ENCODE measurements around the gene NPIPB12.
"Not testable (repeated sequence)": the region's sequence is repeated elsewhere in the genome, so short reads cannot be mapped to it uniquely, and the experiment has no call there.

Gene NPIPB12

GRCh38 chr16:29506308-29506707, at the start of gene NPIPB12:
Gene NPIPB12, minus strand, starts transcription at chr16:29506408.
- not testable (repeated sequence) for H3K27me3 Mint-ChIP-seq (ENCODE audit: low read depth, poor library complexity); DNase-seq; H3K4me1 Mint-ChIP-seq; H3K4me3 Mint-ChIP-seq; H3K36me3 Mint-ChIP-seq (ENCODE audit: low read depth); H3K9me3 Mint-ChIP-seq; H3K27ac Mint-ChIP-seq

DNA sequence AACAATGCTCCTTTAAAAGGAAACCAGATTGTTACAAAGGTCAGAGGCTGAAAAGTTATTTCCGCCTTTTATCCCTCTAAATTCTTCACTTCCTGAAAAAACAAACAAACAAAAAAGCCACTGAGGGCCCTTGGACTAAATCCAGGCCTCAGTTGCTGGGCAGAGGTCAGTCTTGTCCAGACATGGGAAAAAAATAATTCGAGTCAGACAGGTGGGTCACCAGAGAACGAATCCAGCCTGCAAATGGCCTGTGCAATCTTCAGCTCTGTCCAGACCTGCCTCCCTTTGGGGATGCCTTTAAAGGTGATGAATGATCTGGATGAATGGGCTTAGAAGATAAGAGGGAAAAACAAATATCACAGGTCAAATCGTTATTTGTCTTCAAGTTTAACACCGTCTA, 15.3 kb upstream of the NPIPB12 start:
- H3K27ac Mint-ChIP-seq, H3K9me3 Mint-ChIP-seq: not testable (repeated sequence)

GRCh38 chr16:29482276-29482675, 23.9 kb downstream of the NPIPB12 start:
- not testable (repeated sequence) for DNase-seq

More for the DNA sequence above, 15.3 kb upstream of the NPIPB12 start:
- not testable (repeated sequence) for DNase-seq; H3K36me3 Mint-ChIP-seq (ENCODE audit: low read depth); H3K4me3 Mint-ChIP-seq; H3K4me1 Mint-ChIP-seq; H3K27me3 Mint-ChIP-seq (ENCODE audit: low read depth, poor library complexity)

GRCh38 chr16:29472065-29472464, 34.1 kb downstream of the NPIPB12 start:
- H3K27me3 Mint-ChIP-seq (ENCODE audit: low read depth, poor library complexity); H3K9me3 Mint-ChIP-seq; H3K4me3 Mint-ChIP-seq; DNase-seq; H3K36me3 Mint-ChIP-seq (ENCODE audit: low read depth); H3K27ac Mint-ChIP-seq; H3K4me1 Mint-ChIP-seq: not testable (repeated sequence)

More at GRCh38 chr16:29482276-29482675, 23.9 kb downstream of the NPIPB12 start:
- H3K27ac Mint-ChIP-seq; H3K4me1 Mint-ChIP-seq; H3K4me3 Mint-ChIP-seq; H3K9me3 Mint-ChIP-seq; H3K27me3 Mint-ChIP-seq (ENCODE audit: low read depth, poor library complexity); H3K36me3 Mint-ChIP-seq (ENCODE audit: low read depth): not testable (repeated sequence)

- H3K27ac Mint-ChIP-seq; H3K36me3 Mint-ChIP-seq (ENCODE audit: low read depth); H3K27me3 Mint-ChIP-seq (ENCODE audit: low read depth, poor library complexity); H3K4me1 Mint-ChIP-seq; H3K4me3 Mint-ChIP-seq; H3K9me3 Mint-ChIP-seq: not testable (repeated sequence)
- DNase-seq: peak; percentile 7
These were observed 36.5 kb downstream of the NPIPB12 start for GRCh38 chr16:29469660-29470059.

GRCh38 chr16:29467654-29468366, 38.4 kb downstream of the NPIPB12 start:
- not testable (repeated sequence) for H3K27ac Mint-ChIP-seq; H3K9me3 Mint-ChIP-seq; H3K4me1 Mint-ChIP-seq; DNase-seq; H3K36me3 Mint-ChIP-seq (ENCODE audit: low read depth); H3K27me3 Mint-ChIP-seq (ENCODE audit: low read depth, poor library complexity); H3K4me3 Mint-ChIP-seq

DNA sequence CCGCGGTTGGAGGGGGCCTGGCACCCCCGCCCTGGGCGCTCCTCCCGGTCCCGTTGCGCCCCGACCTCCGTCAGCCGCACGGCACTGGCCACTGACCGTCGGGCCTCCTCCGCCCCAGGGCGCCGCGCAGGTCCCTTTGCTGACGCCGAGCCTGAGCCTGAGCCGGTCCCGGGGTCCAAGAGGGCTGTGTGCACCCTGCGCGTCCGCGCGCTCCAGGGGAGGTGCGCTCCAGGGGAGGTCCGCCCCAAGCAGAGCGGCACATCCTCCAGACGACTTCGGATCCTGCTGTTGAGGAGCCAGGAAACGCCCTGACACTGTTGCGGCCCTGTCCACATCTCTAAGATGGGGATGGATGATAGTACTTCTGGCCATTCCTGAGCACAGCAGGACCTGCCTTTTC, 39.3 kb downstream of the NPIPB12 start:
- not testable (repeated sequence) for H3K27ac Mint-ChIP-seq; H3K27me3 Mint-ChIP-seq (ENCODE audit: low read depth, poor library complexity); DNase-seq; H3K9me3 Mint-ChIP-seq; H3K4me1 Mint-ChIP-seq; H3K36me3 Mint-ChIP-seq (ENCODE audit: low read depth); H3K4me3 Mint-ChIP-seq

- H3K4me3 Mint-ChIP-seq: not testable (repeated sequence)
These were observed 40.0 kb downstream of the NPIPB12 start for GRCh38 chr16:29465985-29466824.

DNA sequence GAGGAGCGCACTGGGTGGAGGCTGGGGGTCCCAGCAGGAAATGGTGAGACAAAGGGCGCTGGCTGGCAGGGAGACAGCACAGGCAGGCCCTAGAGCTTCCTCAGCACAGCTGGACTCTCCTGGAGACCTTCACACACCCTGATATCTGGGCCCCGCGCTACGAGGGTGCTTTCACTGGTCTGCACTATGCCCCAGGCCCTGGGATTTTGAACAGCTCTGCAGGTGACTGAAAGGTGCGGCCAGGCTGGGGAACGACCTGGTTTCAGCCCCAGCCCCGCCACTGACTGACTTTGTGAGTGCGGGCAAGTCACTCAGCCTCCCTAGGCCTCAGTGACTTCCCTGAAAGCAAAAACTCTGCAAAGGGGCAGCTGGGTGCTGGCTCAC, 45.6 kb downstream of the NPIPB12 start:
- not testable (repeated sequence) for H3K27me3 Mint-ChIP-seq (ENCODE audit: low read depth, poor library complexity); H3K36me3 Mint-ChIP-seq (ENCODE audit: low read depth); H3K4me3 Mint-ChIP-seq; H3K9me3 Mint-ChIP-seq; H3K4me1 Mint-ChIP-seq; DNase-seq; H3K27ac Mint-ChIP-seq

More at GRCh38 chr16:29465985-29466824, 40.0 kb downstream of the NPIPB12 start:
- not testable (repeated sequence) for H3K27ac Mint-ChIP-seq; H3K36me3 Mint-ChIP-seq (ENCODE audit: low read depth); H3K9me3 Mint-ChIP-seq; DNase-seq; H3K27me3 Mint-ChIP-seq (ENCODE audit: low read depth, poor library complexity); H3K4me1 Mint-ChIP-seq

GRCh38 chr16:29459706-29460646, 46.2 kb downstream of the NPIPB12 start, which contains the start of gene SULT1A4:
Gene SULT1A4, plus strand, starts transcription at chr16:29459913. Its CDS starts 1,473 bp downstream, at chr16:29461386.
- DNase-seq; H3K4me1 Mint-ChIP-seq; H3K27me3 Mint-ChIP-seq (ENCODE audit: low read depth, poor library complexity); H3K4me3 Mint-ChIP-seq; H3K9me3 Mint-ChIP-seq; H3K27ac Mint-ChIP-seq; H3K36me3 Mint-ChIP-seq (ENCODE audit: low read depth): not testable (repeated sequence)

GRCh38 chr16:29457660-29458059, 48.5 kb downstream of the NPIPB12 start:
- H3K27me3 Mint-ChIP-seq (ENCODE audit: low read depth, poor library complexity); H3K27ac Mint-ChIP-seq; DNase-seq; H3K4me3 Mint-ChIP-seq; H3K9me3 Mint-ChIP-seq; H3K36me3 Mint-ChIP-seq (ENCODE audit: low read depth); H3K4me1 Mint-ChIP-seq: not testable (repeated sequence)

DNA sequence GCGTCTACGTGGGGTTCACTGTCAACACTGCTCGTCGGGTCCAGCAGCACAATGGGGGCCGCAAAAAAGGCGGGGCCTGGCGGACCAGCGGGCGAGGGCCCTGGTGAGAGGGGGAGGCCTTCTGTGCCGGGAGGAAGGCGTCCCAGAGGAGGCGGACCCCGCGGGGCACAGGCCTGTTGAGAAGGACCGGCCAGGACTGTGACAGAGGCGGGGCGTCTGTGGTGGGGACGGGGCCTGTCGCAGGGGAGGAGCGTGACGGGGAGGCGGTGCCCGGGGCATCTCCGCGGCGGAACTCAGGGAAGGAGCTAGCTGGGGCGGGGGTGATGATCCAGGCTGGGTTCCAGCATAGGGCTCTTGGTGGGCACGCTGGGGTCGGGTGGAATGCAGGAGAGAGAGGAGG, 51.4 kb downstream of the NPIPB12 start:
- H3K9me3 Mint-ChIP-seq; H3K4me3 Mint-ChIP-seq; H3K36me3 Mint-ChIP-seq (ENCODE audit: low read depth); H3K4me1 Mint-ChIP-seq; H3K27ac Mint-ChIP-seq; H3K27me3 Mint-ChIP-seq (ENCODE audit: low read depth, poor library complexity); DNase-seq: not testable (repeated sequence)

GRCh38 chr16:29454269-29454668, 51.9 kb downstream of the NPIPB12 start, which contains the start of the genes BOLA2 and SLX1B:
Gene BOLA2, minus strand, starts transcription at chr16:29454351. Its CDS starts 98 bp downstream, at chr16:29454253.
Gene SLX1B, plus strand, starts transcription at chr16:29454533.
- not testable (repeated sequence) for H3K4me1 Mint-ChIP-seq; H3K4me3 Mint-ChIP-seq; H3K27ac Mint-ChIP-seq; H3K27me3 Mint-ChIP-seq (ENCODE audit: low read depth, poor library complexity); H3K36me3 Mint-ChIP-seq (ENCODE audit: low read depth); DNase-seq; H3K9me3 Mint-ChIP-seq

- DNase-seq; H3K27ac Mint-ChIP-seq; H3K4me1 Mint-ChIP-seq; H3K27me3 Mint-ChIP-seq (ENCODE audit: low read depth, poor library complexity); H3K36me3 Mint-ChIP-seq (ENCODE audit: low read depth); H3K4me3 Mint-ChIP-seq; H3K9me3 Mint-ChIP-seq: not testable (repeated sequence)
These were observed 52.5 kb downstream of the NPIPB12 start for GRCh38 chr16:29453754-29454153.
